ACC112 (cell line): ENCODE measurements around the gene CLEC4M.

Experiments
- H2AFZ ChIP-seq: fragments of 200-600 bp; sonication (generic); one replicate; pipeline ENCODE4 v1.6.0; 2017; ENCODE audit warnings: antibody characterized with exemption, low read length; ENCODE audit not compliant: unreplicated experiment
- H3K27ac ChIP-seq: fragments of 200-600 bp; sonication (generic); 2 replicates; pipeline ENCODE4 v1.5.1; 2014; ENCODE audit warnings: low read depth, mild to moderate bottlenecking, antibody characterized with exemption, low read length, moderate library complexity
- H3K27me3 ChIP-seq: fragments of 200-600 bp; sonication (generic); 2 replicates; pipeline ENCODE4 v1.6.1; 2014; ENCODE audit warnings: mild to moderate bottlenecking, antibody characterized with exemption, low read length, moderate library complexity, mixed read lengths; ENCODE audit not compliant: insufficient read depth
- H3K36me3 ChIP-seq: fragments of 200-600 bp; sonication (generic); 2 replicates; pipeline ENCODE4 v1.6.1; 2016; ENCODE audit warnings: mild to moderate bottlenecking, antibody characterized with exemption, low read length, moderate library complexity, mixed read lengths; ENCODE audit not compliant: insufficient read depth
- H3K4me1 ChIP-seq: fragments of 200-600 bp; sonication (generic); one replicate; pipeline ENCODE4 v1.6.1; 2016; ENCODE audit warnings: low read length, mixed read lengths; ENCODE audit not compliant: insufficient read depth, unreplicated experiment, control insufficient read depth
- H3K4me3 ChIP-seq: fragments of 200-600 bp; sonication (generic); 2 replicates; pipeline ENCODE4 v1.5.1; 2014; ENCODE audit warnings: mild to moderate bottlenecking, low read depth, low read length
- H3K79me2 ChIP-seq: fragments of 200-600 bp; sonication (generic); one replicate; pipeline ENCODE4 v1.6.0; 2016; ENCODE audit warnings: low read length; ENCODE audit not compliant: control insufficient read depth, unreplicated experiment, insufficient read depth

CLEC4M gene

DNA sequence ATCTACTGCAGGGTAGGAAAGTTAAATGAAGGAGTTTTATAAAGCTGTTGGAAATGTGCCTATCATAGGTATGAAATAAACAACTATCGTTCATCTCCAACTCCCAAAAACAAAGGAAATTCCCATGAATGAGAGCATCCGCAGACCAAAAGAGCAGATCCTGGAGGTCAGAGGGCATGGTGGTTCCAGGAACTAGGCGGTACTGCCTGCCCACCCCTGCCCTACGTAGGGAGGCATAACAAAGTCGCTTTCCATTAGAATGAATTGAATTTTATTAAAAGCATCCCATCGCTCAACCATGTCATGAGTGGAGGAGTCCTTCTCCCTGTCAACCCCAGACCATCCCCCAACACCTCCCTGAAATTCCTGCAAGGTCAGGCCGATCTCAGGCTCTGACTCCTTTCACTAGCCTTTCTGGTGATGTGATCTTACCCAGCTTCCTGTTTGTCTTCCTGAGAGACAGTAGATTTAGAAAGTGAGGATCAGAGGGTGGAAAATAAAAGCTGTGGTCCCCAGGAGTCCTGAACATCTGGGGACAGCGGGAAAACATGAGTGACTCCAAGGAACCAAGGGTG lies at the start of gene CLEC4M:
Gene CLEC4M, plus strand, starts transcription at position 525 of the 575 bp plus-strand sequence. Its CDS starts 24 bp downstream, at position 549.
- H3K4me1 ChIP-seq: no peaks in the 10 kb centered on the region
- no peaks in the 10 kb centered on the region for H3K79me2 ChIP-seq
- H2AFZ ChIP-seq: no peak within 1 kb of the TSS
- peaks cover 31% of the 10 kb centered on the region for H3K27me3 ChIP-seq
- H3K36me3 ChIP-seq: no peaks in the 10 kb centered on the region
- H3K4me3 ChIP-seq: no peak within 1 kb of the TSS
- H3K27ac ChIP-seq: no peak within 1 kb of the TSS

GRCh38 chr19:7715671-7716070 lies 47.4 kb upstream of the CLEC4M start:
- H3K27me3 ChIP-seq: peaks cover 6% of the 10 kb centered on the region; the same call in 1 of the 2 replicates

DNA sequence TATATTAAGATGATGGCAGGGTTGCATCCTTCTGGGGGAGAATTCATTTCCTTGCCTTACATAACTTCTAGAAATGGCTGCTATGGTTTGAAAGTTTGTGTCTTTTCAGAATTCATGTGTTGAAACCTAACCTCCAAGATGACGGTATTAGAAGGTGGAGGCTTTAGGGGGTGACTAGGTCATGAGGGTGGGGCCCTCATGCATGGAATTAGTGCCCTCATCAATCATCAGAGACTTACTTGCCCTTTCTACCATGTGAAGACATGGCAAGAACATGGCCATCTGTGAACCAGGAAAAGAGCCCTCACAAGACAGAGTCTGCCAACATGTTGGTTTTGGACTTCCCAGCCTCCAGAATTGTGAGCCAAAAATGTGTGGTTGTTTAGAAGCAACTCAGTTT lies 46.3 kb upstream of the CLEC4M start:
- Histone ChIP-seq H3K27ac (no peak overlapping the region), H3K27me3 (peaks cover 6% of the 10 kb centered on the region; the same call in 1 of the 2 replicates)

More at GRCh38 chr19:7715671-7716070, 47.4 kb upstream of the CLEC4M start:
- Histone ChIP-seq H3K27ac (no peak overlapping the region), H3K4me1 (no peaks in the 10 kb centered on the region), H2AFZ (no peak overlapping the region), H3K4me3 (no peak overlapping the region), H3K79me2 (no peaks in the 10 kb centered on the region), H3K36me3 (no peaks in the 10 kb centered on the region)

DNA sequence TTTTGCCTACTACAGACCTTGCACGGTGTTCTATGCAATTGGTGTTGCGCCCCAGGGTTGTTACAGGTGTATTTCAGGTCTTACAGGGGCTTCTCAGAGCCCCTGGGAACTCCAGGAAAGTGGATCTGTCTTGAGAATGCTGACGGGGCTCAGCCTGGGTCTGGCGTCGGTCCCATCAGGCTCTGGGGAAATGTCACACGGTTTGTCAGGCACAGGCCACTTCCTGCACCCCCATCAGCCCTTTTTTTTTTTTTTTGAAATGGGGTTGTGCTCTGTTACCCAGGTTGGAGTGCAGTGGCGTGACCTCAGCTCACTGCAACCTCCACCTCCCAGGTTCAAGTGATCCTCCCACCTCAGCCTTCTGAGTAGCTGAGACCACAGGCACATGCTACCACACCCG lies 44.4 kb upstream of the CLEC4M start:
- no peak overlapping the region for H3K27ac ChIP-seq
- H2AFZ ChIP-seq: no peak overlapping the region
- no peaks in the 10 kb centered on the region for H3K36me3 ChIP-seq
- H3K79me2 ChIP-seq: no peaks in the 10 kb centered on the region
- H3K27me3 ChIP-seq: peaks cover 10% of the 10 kb centered on the region; the same call in 1 of the 2 replicates
- no peak overlapping the region for H3K4me3 ChIP-seq
- H3K4me1 ChIP-seq: no peaks in the 10 kb centered on the region

More for the DNA sequence above, 46.3 kb upstream of the CLEC4M start:
- Histone ChIP-seq H3K36me3 (no peaks in the 10 kb centered on the region), H3K4me3 (no peak overlapping the region), H3K4me1 (no peaks in the 10 kb centered on the region), H2AFZ (no peak overlapping the region), H3K79me2 (no peaks in the 10 kb centered on the region)

DNA sequence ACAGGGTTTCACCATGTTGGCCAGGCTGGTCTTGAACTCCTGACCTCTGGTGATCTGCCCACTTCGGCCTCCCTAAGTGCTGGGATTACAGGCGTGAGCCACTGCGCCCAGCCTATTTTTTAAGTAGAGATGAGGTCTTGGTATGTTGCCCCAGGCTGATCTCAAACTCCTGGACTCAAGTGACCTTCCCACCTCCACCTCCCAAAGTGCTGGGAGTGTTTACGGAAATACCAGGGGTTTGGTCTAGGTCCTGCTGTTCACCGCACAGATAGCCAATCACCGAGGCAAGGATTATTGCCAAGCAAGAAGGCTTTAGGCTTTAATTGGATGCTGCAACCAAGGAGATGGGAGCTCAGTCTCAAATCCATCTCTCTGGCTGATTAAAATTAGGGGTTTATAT lies 42.7 kb upstream of the CLEC4M start:
- H3K27me3 ChIP-seq: peaks cover 19% of the 10 kb centered on the region; the same call in 1 of the 2 replicates
- H3K27ac ChIP-seq: no peak overlapping the region
- no peaks in the 10 kb centered on the region for H3K79me2 ChIP-seq
- H3K36me3 ChIP-seq: no peaks in the 10 kb centered on the region
- no peak overlapping the region for H2AFZ ChIP-seq
- H3K4me1 ChIP-seq: no peaks in the 10 kb centered on the region
- H3K4me3 ChIP-seq: no peak overlapping the region

DNA sequence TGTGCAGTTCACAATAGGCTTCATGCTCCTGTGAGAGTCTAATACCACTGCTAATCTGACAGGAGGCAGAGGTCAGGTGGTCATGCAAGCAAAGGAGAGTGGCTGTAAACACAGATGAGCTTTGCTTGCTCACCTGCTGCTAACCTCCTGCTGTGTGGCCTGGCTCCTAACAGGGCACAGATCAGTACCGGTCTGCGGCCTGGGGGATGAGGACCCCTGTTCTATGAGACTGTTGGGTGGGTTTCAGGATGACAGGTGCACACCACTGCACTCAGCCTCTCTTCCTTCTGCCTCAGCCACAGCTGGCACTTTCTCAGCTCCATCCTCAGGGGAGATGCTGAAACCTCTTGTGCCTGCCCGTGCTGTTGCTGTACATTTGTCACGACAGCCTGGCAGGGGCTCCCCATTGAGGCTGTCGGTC lies 40.8 kb upstream of the CLEC4M start:
- Histone ChIP-seq H3K4me1 (no peaks in the 10 kb centered on the region), H3K27ac (no peak overlapping the region), H3K79me2 (no peaks in the 10 kb centered on the region), H2AFZ (no peak overlapping the region), H3K4me3 (no peak overlapping the region), H3K27me3 (peaks cover 20% of the 10 kb centered on the region), H3K36me3 (no peaks in the 10 kb centered on the region)

- Histone ChIP-seq H3K79me2 (no peaks in the 10 kb centered on the region), H3K4me3 (no peak overlapping the region), H3K36me3 (no peaks in the 10 kb centered on the region), H2AFZ (no peak overlapping the region), H3K27ac (no peak overlapping the region), H3K27me3 (peaks cover 52% of the 10 kb centered on the region), H3K4me1 (no peaks in the 10 kb centered on the region)
Observed at GRCh38 chr19:7725791-7726190, 37.3 kb upstream of the CLEC4M start.

- H3K4me1 ChIP-seq: no peaks in the 10 kb centered on the region
- no peak overlapping the region for H3K4me3 ChIP-seq
- H2AFZ ChIP-seq: no peak overlapping the region
- H3K27me3 ChIP-seq: peaks cover 70% of the 10 kb centered on the region
- no peaks in the 10 kb centered on the region for H3K79me2 ChIP-seq
- H3K27ac ChIP-seq: no peak overlapping the region
- H3K36me3 ChIP-seq: no peaks in the 10 kb centered on the region
Observed at GRCh38 chr19:7729211-7729610, 33.8 kb upstream of the CLEC4M start.

DNA sequence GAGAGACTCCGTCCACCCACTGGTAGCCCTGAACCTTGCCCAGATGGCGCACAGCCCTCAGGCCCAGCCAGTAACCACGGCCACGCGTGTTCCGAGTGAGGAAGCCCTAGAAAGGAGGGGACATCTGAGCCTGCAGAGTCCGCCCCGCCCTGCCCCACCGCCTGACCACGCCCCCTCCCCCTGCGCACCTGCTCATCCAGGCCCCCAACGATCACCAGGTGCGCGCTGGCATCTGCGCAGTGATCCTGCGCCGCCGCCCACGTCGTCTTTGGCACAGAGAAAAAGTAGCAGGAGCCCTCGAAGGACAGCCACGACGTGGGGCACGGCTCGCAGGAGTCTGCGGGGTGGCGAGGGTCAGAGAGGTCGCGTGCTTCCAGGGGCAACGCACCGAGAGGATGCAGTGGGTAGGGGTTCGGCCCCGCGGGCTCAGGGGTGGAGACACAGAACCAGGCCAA lies 33.2 kb upstream of the CLEC4M start:
- no peaks in the 10 kb centered on the region for H3K4me1 ChIP-seq
- H3K79me2 ChIP-seq: no peaks in the 10 kb centered on the region
- no peak overlapping the region for H3K4me3 ChIP-seq
- peaks cover 64% of the 10 kb centered on the region for H3K27me3 ChIP-seq
- no peak overlapping the region for H2AFZ ChIP-seq
- no peak overlapping the region for H3K27ac ChIP-seq
- no peaks in the 10 kb centered on the region for H3K36me3 ChIP-seq

- Histone ChIP-seq H3K36me3 (no peaks in the 10 kb centered on the region), H3K4me3 (no peak overlapping the region), H3K27ac (no peak overlapping the region), H2AFZ (no peak overlapping the region), H3K4me1 (no peaks in the 10 kb centered on the region), H3K27me3 (peaks cover 67% of the 10 kb centered on the region), H3K79me2 (no peaks in the 10 kb centered on the region)
Observed at GRCh38 chr19:7730286-7731217, 32.5 kb upstream of the CLEC4M start.
